Measurements from ENCODE around the gene ACLY. TPM values are rescaled to one million over a fixed set of nuclear protein-coding genes. Genes with fewer than 3 reads are reported as not detected.

The ACLY gene
- total RNA-seq, 2 donors from 2014 or later, result 76.3 to 81.5 TPM

DNA sequence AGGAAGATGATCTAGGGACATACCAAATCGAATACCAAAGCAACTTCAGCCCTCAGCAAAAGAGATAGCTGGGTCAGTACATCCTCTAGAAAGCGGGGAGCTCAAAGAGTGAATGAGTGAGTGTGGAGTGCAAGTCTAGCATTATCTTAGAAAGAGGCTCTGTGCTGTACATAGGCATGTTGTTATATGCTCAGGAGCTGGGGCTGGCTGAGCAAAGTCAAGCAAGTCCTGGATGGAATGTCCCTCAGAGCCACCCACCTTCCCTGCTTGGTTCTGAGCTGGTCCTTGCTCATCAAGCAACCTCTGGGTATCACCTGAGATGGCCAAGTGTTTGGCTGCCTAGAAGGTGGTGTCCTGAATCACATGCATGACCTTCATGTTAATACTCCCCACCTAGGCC lies 48.7 kb downstream of the ACLY start:
- H3K4me3 ChIP-seq, result no peak overlapping the region
- H3K27ac ChIP-seq, result no peak overlapping the region
- DNase-seq (ENCODE audit: low spot score) (no peak), ATAC-seq (ENCODE audit: insufficient number of reproducible peaks, low FRiP score, low read depth) (no peak)
- TF ChIP-seq, protein P1, sequence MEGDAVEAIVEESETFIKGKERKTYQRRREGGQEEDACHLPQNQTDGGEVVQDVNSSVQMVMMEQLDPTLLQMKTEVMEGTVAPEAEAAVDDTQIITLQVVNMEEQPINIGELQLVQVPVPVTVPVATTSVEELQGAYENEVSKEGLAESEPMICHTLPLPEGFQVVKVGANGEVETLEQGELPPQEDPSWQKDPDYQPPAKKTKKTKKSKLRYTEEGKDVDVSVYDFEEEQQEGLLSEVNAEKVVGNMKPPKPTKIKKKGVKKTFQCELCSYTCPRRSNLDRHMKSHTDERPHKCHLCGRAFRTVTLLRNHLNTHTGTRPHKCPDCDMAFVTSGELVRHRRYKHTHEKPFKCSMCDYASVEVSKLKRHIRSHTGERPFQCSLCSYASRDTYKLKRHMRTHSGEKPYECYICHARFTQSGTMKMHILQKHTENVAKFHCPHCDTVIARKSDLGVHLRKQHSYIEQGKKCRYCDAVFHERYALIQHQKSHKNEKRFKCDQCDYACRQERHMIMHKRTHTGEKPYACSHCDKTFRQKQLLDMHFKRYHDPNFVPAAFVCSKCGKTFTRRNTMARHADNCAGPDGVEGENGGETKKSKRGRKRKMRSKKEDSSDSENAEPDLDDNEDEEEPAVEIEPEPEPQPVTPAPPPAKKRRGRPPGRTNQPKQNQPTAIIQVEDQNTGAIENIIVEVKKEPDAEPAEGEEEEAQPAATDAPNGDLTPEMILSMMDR (IDR thresholded peaks at IDR 0.05), result no peak
- peaks cover 0 to 7% of the 10 kb centered on the region in 2 donors for H3K4me1 ChIP-seq (ENCODE audit: control insufficient read depth in 1 of 2, low read depth in 2 of 2)
- no peaks in the 10 kb centered on the region for H3K9me3 ChIP-seq
- H3K36me3 ChIP-seq, result peaks cover 41% of the 10 kb centered on the region
- H3K27me3 ChIP-seq (replicated peaks; ENCODE audit: insufficient read depth), result no peaks in the 10 kb centered on the region

DNA sequence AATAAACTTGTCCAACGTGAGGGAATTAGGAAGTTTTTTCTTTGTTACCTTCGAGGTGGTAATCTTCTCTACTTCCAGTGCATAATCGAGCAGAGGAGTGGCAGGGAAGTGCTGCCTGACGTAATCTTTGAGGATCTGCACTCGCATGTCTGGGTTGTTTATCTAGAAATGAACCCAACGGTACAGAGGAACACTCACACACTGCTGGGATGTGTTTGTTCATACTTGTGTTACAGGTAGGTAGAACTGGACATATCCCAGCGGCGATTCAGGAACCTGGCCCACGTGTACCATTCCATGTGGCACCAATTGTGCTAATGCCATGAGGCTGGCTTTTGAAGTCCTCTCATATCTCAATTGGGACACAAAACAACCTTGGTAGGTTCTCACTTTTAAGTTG lies 49.3 kb downstream of the ACLY start:
- DNase-seq (ENCODE audit: low spot score) (no peak), ATAC-seq (ENCODE audit: insufficient number of reproducible peaks, low FRiP score, low read depth) (no peak)
- Histone ChIP-seq H3K4me1 (ENCODE audit: control insufficient read depth in 1 of 2, low read depth in 2 of 2) (peaks cover 0 to 7% of the 10 kb centered on the region in 2 donors), H3K27ac (no peak overlapping the region), H3K9me3 (no peaks in the 10 kb centered on the region), H3K36me3 (peaks cover 41% of the 10 kb centered on the region), H3K27me3 (replicated peaks; ENCODE audit: insufficient read depth) (no peaks in the 10 kb centered on the region), H3K4me3 (no peak overlapping the region)
- TF ChIP-seq, protein P1 (IDR thresholded peaks at IDR 0.05), result no peak

DNA sequence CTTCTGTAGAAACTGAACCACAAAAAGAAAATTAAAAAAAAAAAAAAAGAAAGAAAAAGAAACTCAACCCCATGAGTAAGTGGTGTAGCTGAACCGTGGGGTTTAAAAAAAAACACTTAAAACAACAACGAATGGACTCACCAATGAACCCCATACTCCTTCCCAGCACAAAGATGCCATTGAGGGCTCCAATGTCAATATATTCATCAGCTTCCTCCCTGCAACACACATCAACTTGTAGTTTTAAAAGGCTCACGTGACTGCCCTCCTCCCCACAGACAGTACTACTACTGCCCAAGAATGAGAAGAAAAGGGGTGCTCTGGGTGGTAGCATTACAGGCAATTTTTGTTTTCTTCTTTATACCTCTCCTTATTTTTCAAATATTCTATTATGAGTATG lies 50.2 kb downstream of the ACLY start:
- H3K27ac ChIP-seq, result no peak overlapping the region
- H3K9me3 ChIP-seq, result no peaks in the 10 kb centered on the region
- no peak overlapping the region for H3K4me3 ChIP-seq
- H3K36me3 ChIP-seq, result peaks cover 37% of the 10 kb centered on the region
- H3K27me3 ChIP-seq (replicated peaks; ENCODE audit: insufficient read depth), result no peaks in the 10 kb centered on the region
- ATAC-seq (ENCODE audit: insufficient number of reproducible peaks, low FRiP score, low read depth), result no peak
- DNase-seq (ENCODE audit: low spot score), result no peak
- TF ChIP-seq, protein P1 (IDR thresholded peaks at IDR 0.05), result no peak
- H3K4me1 ChIP-seq (ENCODE audit: control insufficient read depth in 1 of 2, low read depth in 2 of 2), result peaks cover 7 to 16% of the 10 kb centered on the region in 2 donors

DNA sequence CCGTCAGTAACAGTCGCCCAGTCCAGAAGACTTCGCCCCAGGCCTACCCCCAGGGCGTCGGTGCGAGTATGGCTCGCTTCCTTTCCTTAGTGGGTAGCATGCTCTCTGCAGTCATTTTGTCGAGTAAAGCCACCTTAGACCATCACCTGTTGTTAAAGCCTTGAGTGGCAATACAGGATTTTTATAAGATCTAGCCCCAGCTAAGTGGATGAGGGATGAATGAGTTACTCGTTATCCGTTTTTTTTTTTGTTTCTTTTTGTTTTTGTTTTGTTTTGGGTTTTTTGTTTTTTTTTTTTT lies 53.2 kb downstream of the ACLY start:
- DNase-seq (ENCODE audit: low spot score) (no peak), ATAC-seq (ENCODE audit: insufficient number of reproducible peaks, low FRiP score, low read depth) (peak; percentile 24)
- no peaks in the 10 kb centered on the region for H3K9me3 ChIP-seq
- TF ChIP-seq, protein P1 (IDR thresholded peaks at IDR 0.05), result no peak
- H3K4me3 ChIP-seq, result peak overlapping the region; percentile 90
- H3K36me3 ChIP-seq, result peaks cover 11% of the 10 kb centered on the region
- no peaks in the 10 kb centered on the region for H3K27me3 ChIP-seq (replicated peaks; ENCODE audit: insufficient read depth)
- peak overlapping the region in 1 of 2 donors; percentile 85 for H3K27ac ChIP-seq
- peaks cover 18 to 27% of the 10 kb centered on the region in 2 donors for H3K4me1 ChIP-seq (ENCODE audit: control insufficient read depth in 1 of 2, low read depth in 2 of 2)

DNA sequence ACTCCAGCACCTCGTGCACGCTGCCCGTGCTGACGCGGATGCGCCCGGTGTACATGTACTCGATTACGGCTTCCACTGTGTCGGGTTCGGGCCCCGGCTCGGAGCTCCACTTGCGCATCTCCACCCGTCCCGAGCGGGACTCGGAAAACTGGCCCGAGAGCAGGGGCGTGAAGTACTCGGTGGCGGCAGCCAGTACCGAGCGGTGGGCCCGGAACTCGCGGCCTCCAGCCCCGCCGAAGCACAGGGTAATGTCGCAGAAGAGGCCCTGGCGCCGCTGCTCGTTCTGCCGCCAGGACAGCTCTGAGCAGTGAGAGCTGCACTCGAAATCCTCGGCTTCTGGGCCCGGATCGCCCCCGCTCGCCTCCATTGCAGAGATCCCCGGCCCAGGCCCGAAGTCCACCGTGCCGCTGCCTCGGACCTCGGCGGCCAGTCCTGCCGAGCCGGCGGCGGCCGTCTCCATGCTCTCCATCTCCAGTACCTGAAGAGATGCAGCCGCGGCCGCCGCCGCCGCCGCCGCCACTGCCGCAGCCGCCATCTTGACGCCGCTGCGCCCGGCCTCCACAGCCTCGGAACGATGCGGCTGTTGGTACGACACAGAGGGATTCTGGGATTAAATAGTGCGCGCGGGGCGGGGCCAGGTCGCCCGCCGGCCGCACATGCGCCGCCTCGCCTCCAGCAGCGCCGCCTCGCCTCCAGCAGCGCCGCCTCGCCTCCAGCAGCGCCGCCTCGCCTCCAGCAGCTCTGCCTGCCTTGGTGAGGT lies 53.7 kb downstream of the ACLY start, which contains the start of gene KLHL11:
TSS of gene KLHL11 (minus strand) at position 588 of the 760 bp plus-strand sequence. CDS start at position 535, 53 bp downstream.
- Histone ChIP-seq H3K9me3 (no peaks in the 10 kb centered on the region), H3K4me1 (ENCODE audit: control insufficient read depth in 1 of 2, low read depth in 2 of 2) (peaks cover 18 to 27% of the 10 kb centered on the region in 2 donors), H3K36me3 (peaks cover 11% of the 10 kb centered on the region), H3K4me3 (peak within 1 kb of the TSS; percentile 90), H3K27me3 (replicated peaks; ENCODE audit: insufficient read depth) (no peaks in the 10 kb centered on the region), H3K27ac (peak within 1 kb of the TSS; percentile 85 to 89)
- ATAC-seq (ENCODE audit: insufficient number of reproducible peaks, low FRiP score, low read depth) (peak; percentile 66), DNase-seq (ENCODE audit: low spot score) (peak; percentile 38)
- TF ChIP-seq, protein P1 (IDR thresholded peaks at IDR 0.05), result peak; percentile 13

Data from thoracic aorta (tissue), 2 donors.